Measurements from ENCODE around the gene FREY1.

FREY1 gene

DNA sequence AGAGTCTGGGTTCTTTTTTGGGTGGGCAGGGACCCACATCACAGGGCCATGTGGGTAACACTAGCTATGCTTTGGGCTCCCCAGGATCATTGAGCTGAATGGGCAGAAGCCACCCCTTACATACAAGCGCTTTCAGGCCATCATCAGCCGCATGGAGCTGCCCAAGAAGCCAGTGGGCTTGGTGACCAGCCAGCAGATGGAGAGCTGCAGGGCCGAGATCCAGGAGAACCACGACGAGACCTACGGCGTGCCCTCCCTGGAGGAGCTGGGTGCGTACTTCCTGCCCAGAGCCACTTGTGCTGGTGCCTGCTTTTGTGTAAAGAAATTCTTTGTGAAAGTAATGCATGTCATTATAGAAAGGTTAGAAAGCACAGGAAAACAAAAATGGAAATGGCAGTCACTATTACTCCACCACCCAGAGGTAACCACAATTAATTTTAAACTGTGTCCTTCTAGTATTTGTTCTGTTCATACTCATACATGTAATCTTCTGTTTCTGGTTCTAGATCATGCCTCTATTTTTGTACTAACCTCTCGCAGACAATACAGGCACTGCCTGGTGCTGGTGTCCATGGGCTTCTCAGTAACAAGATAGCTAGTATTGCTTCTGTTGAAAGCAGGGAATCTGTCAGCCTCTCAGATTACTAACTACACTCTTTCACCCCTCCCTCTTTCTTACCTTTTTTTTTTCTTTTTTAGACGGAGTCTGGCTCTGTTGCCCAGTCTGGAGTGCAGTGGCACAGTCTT is 46.1 kb downstream of the FREY1 start:
- DNase-seq = no peak

GRCh38 chr11:45860348-45860747 is 46.7 kb downstream of the FREY1 start:
- DNase-seq = no peak

DNA sequence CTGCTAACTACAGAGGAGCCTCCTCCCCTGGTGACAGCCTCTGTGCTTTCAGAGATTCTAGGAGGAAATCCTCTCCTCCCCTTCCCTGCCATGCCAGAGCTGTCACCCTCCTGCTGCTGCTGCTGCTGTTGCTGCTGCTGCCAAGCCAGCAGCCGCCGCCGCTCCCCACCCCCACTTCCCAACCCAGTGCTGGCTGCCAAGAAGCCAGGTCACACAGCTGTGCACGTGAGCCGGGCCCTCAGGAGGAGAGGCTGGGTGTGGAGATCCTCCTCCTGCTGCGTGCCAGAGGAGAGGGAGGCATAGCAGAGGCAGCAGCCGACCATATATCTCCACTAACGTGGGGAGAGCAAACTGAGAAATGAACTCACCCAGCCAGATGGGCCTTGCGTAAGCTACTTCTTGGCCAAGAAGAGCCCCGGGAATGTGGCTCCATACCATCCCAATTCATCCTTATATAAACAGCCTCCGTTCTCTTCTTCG is 47.4 kb downstream of the FREY1 start:
- no peak for DNase-seq

GRCh38 chr11:45858751-45859398 is 48.2 kb downstream of the FREY1 start:
- no peak for DNase-seq

DNA sequence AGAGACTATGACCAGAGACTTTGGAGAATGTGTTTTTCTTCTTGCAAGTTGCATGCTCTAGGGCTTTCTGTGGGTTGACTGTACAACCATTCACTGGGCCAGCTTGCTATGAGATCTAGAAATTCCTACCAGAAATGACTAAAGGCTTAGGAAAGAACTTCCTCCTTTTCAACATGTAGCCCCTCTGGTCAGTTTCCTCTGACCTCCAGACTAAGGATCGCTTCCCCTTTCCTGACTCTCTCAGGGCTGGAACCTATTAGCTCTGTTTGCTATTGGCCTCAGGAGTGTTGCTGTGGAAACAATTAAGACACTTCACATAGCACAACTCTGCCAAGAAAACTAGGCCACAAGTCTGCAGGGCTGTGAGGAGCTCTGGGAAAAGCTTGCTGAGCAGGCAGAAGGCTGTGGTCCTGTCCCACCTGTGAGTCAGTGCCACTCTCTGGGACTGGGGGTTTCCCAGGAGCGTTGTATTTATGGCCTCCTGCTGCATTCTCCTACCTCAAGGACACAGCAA is 49.1 kb downstream of the FREY1 start:
- DNase-seq = no peak

All from NCI-H524 treated with DMSO at 0.1 percent for 48 hours (cell line).